ENCODE measurements around the gene RGL2.

DNA sequence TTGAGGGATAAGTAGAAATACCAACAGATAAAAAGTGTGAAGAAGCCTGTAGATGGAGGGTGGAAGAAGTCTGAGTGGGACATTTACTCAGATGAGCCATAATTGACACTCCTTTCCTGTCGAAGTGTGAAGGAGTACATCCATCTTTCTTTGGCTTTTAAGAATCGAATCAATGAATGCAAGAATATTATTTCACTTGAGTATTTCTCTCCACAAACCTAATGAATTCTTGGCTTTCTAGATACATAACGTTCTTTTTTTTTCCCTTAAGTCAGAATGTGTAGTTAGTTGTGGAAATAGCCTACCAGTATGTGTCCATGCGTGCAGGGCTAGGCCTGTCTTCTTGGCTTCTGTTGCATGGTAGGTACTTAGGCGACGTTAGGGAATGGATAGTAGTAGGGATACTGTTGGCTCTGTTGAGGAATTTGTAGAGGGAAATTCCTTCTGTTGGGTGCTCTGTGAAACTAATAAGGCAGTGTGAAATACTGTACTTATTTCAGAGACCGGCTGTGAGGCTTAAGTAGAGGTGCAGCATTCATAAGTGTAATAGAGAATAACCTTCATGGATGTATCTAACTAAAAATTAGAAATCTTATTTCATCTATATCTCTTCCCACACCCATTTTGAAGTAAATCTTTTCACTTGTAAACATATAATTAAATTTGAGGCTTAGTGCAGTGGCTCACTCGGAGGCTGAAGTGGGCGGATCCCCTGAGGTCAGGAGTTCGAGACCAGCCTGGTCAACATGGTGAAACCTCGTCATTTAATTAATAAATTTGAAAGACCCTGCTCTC is 25.4 kb downstream of the RGL2 start:
- TF ChIP-seq, protein P1, sequence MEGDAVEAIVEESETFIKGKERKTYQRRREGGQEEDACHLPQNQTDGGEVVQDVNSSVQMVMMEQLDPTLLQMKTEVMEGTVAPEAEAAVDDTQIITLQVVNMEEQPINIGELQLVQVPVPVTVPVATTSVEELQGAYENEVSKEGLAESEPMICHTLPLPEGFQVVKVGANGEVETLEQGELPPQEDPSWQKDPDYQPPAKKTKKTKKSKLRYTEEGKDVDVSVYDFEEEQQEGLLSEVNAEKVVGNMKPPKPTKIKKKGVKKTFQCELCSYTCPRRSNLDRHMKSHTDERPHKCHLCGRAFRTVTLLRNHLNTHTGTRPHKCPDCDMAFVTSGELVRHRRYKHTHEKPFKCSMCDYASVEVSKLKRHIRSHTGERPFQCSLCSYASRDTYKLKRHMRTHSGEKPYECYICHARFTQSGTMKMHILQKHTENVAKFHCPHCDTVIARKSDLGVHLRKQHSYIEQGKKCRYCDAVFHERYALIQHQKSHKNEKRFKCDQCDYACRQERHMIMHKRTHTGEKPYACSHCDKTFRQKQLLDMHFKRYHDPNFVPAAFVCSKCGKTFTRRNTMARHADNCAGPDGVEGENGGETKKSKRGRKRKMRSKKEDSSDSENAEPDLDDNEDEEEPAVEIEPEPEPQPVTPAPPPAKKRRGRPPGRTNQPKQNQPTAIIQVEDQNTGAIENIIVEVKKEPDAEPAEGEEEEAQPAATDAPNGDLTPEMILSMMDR (conservative IDR thresholded peaks at IDR 0.05; ENCODE audit: low read depth, low read length), result no peak
- TF ChIP-seq EZH2 (IDR thresholded peaks at IDR 0.05; ENCODE audit: borderline replicate concordance, low read depth, low read length, poor library complexity, severe bottlenecking), result no peak
